ENCODE data around the gene CXCL11.

DNA sequence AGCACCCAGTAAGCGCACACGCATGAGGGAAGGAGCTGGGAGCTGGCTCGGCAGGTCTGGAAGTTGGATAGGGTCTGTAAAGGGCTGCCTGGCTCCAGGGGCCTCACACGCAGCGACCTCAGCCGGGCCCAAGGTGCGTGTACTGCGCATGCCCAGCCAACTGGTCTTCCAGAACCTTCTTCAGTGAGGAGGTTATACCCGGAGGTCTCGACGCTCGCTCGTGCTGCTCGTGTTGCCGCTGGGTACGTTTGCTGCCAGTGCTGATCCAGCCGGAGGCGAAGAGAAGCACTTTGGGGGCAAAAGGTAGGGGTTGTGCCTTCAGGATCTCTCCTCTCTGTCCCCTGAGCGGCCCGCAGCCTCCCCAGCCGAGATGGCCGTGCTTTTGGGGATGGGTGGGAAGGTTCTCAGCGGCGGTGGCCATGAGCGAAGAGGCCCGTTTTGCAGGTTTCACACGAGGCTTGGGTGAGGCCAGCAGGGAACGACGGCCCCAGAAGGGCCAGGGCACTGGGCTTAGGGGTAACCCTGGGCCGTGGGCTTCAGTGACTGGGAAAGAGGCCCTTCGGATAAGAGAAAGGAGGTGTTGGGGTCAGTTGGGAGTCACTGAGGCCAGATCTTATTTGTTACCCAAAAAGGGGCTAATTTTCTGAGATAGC lies 24.7 kb downstream of the CXCL11 start:
- TF ChIP-seq, protein P1, sequence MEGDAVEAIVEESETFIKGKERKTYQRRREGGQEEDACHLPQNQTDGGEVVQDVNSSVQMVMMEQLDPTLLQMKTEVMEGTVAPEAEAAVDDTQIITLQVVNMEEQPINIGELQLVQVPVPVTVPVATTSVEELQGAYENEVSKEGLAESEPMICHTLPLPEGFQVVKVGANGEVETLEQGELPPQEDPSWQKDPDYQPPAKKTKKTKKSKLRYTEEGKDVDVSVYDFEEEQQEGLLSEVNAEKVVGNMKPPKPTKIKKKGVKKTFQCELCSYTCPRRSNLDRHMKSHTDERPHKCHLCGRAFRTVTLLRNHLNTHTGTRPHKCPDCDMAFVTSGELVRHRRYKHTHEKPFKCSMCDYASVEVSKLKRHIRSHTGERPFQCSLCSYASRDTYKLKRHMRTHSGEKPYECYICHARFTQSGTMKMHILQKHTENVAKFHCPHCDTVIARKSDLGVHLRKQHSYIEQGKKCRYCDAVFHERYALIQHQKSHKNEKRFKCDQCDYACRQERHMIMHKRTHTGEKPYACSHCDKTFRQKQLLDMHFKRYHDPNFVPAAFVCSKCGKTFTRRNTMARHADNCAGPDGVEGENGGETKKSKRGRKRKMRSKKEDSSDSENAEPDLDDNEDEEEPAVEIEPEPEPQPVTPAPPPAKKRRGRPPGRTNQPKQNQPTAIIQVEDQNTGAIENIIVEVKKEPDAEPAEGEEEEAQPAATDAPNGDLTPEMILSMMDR (conservative IDR thresholded peaks at IDR 0.05; ENCODE audit: low read depth in 2 of 2), result no peak
- TF ChIP-seq POLR2AphosphoS5 (IDR thresholded peaks at IDR 0.05; ENCODE audit: low read depth), result no peak
- TF ChIP-seq EZH2 (IDR thresholded peaks at IDR 0.05; ENCODE audit: low read depth, unreplicated experiment), result no peak
- TF ChIP-seq JUNB (IDR thresholded peaks at IDR 0.05; ENCODE audit: unreplicated experiment), result no peak
- TF ChIP-seq EZH2phosphoT487 (IDR thresholded peaks at IDR 0.05; ENCODE audit: unreplicated experiment), result no peak
- no peak for TF ChIP-seq STAT1 (IDR thresholded peaks at IDR 0.05; ENCODE audit: unreplicated experiment)
- TF ChIP-seq, protein P2, sequence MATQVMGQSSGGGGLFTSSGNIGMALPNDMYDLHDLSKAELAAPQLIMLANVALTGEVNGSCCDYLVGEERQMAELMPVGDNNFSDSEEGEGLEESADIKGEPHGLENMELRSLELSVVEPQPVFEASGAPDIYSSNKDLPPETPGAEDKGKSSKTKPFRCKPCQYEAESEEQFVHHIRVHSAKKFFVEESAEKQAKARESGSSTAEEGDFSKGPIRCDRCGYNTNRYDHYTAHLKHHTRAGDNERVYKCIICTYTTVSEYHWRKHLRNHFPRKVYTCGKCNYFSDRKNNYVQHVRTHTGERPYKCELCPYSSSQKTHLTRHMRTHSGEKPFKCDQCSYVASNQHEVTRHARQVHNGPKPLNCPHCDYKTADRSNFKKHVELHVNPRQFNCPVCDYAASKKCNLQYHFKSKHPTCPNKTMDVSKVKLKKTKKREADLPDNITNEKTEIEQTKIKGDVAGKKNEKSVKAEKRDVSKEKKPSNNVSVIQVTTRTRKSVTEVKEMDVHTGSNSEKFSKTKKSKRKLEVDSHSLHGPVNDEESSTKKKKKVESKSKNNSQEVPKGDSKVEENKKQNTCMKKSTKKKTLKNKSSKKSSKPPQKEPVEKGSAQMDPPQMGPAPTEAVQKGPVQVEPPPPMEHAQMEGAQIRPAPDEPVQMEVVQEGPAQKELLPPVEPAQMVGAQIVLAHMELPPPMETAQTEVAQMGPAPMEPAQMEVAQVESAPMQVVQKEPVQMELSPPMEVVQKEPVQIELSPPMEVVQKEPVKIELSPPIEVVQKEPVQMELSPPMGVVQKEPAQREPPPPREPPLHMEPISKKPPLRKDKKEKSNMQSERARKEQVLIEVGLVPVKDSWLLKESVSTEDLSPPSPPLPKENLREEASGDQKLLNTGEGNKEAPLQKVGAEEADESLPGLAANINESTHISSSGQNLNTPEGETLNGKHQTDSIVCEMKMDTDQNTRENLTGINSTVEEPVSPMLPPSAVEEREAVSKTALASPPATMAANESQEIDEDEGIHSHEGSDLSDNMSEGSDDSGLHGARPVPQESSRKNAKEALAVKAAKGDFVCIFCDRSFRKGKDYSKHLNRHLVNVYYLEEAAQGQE (IDR thresholded peaks at IDR 0.05; ENCODE audit: unreplicated experiment), result no peak
- no peak for TF ChIP-seq CREB1 (CRISPR knock-in tag; IDR thresholded peaks at IDR 0.05; ENCODE audit: low read depth)
- no peak for TF ChIP-seq NANOG (IDR thresholded peaks at IDR 0.05; ENCODE audit: borderline replicate concordance)
